ENCODE results near the gene DAGLB. TPM values are rescaled to one million over a fixed set of nuclear protein-coding genes. Genes with fewer than 3 reads are reported as not detected.

Gene DAGLB
- total RNA-seq, 2 donors from 2014 or later: 22.7 to 24.5 TPM

DNA sequence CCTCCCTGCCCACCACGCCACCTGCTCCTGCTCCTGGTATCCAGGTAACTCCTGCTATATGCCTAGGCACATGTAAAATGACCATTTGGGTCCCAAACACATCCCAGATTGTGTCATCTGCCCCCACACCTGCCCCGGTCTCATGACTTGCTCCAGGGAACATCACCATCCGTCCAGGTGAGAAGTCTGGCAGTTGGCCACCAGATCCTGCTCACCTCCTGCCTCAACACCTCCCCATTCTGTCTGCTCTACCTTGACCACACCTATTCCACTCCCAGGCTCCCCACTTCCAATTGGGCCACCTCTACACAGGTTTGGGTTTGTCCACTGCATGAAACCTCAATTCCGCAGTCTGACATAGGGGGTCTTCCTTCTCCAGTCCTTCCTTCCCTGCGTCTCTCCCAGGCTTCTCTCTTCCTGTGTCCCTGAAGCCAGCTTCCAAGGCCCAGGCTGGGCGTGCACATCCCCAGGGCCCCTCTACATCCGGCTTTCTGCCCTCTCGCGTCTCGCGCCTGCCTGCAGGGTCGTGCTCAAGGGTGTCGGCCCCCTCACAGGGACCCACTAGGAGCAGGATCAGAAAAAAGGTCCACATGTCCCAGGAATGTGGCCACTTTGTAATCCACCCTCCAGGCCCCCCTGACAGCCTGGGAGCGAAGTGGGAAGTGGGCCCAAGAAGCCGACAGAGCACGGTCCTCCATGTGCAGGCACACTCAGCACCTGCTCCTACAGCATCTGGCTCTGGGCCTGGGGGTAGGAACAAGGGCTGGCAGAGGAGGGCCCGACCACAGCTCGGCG, 49.3 kb upstream of the DAGLB start:
- TF ChIP-seq, protein P1, sequence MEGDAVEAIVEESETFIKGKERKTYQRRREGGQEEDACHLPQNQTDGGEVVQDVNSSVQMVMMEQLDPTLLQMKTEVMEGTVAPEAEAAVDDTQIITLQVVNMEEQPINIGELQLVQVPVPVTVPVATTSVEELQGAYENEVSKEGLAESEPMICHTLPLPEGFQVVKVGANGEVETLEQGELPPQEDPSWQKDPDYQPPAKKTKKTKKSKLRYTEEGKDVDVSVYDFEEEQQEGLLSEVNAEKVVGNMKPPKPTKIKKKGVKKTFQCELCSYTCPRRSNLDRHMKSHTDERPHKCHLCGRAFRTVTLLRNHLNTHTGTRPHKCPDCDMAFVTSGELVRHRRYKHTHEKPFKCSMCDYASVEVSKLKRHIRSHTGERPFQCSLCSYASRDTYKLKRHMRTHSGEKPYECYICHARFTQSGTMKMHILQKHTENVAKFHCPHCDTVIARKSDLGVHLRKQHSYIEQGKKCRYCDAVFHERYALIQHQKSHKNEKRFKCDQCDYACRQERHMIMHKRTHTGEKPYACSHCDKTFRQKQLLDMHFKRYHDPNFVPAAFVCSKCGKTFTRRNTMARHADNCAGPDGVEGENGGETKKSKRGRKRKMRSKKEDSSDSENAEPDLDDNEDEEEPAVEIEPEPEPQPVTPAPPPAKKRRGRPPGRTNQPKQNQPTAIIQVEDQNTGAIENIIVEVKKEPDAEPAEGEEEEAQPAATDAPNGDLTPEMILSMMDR (conservative IDR thresholded peaks at IDR 0.05): no peak
- Mint-ChIP-seq H3K27ac (no peak overlapping the region), H3K9me3 (no peaks in the 10 kb centered on the region), H3K27me3 (ENCODE audit: insufficient read depth) (peaks cover 6% of the 10 kb centered on the region), H3K36me3 (ENCODE audit: low read depth) (no peaks in the 10 kb centered on the region), H3K4me1 (no peaks in the 10 kb centered on the region), H3K4me3 (no peak overlapping the region)
- no peak overlapping the region for H3K27ac ChIP-seq (ENCODE audit: low read depth, low read length)
- no peak for DNase-seq
- no peaks in the 10 kb centered on the region for H3K4me1 ChIP-seq (ENCODE audit: control insufficient read depth, insufficient read depth, low read length)
- no peaks in the 10 kb centered on the region for H3K9me3 ChIP-seq (ENCODE audit: control insufficient read depth, low read length)
- no peak overlapping the region for H3K9ac ChIP-seq (ENCODE audit: extremely low read depth, low read length, poor library complexity, severe bottlenecking)
- peaks cover 1% of the 10 kb centered on the region for H3K27me3 ChIP-seq (ENCODE audit: control insufficient read depth, insufficient read depth, low read length, poor library complexity, severe bottlenecking)
- H3K4me3 ChIP-seq (ENCODE audit: low read length): no peak overlapping the region
- no peaks in the 10 kb centered on the region for H3K36me3 ChIP-seq (ENCODE audit: control insufficient read depth, insufficient read depth, low read length)
- WGBS, 2 experiments (ENCODE audit: insufficient coverage in 1 of 2, insufficient read length in 1 of 2): 89 to 99% methylated on average over 14 to 19 of the region's 19 CpGs

DNA sequence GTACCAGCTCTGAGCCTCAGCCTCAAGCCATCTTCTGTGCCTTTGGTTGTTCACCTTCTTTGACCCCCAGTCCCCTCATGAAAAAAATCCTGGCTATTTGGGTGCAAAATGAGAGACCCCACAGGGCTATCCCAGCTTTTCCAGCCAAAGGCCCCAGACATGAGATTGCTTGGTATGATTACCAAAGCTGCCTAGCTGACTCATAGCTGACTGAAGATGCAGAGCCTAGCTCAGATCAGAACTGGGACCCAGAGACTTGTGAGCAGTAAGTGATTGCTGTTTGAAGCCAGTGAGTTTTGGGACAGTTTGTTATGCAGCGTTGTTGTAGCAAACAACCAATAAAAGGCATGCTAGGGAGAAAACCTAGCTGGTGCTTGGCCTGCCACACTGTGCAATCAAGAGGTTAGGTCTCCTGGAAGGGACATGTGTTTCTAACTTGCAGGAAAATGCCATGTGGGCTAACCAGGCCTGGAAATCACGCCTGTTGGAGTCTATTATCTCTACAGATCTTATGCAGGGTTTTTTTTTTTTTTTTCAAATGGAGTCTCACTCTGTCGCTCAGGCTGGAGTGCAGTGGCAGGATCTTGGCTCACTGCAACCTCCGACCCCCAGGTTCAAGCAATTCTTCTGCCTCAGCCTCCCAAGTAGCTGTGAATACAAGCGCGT, 48.0 kb upstream of the DAGLB start:
- H3K27ac Mint-ChIP-seq: no peak overlapping the region
- no peaks in the 10 kb centered on the region for H3K4me1 ChIP-seq (ENCODE audit: control insufficient read depth, insufficient read depth, low read length)
- no peaks in the 10 kb centered on the region for H3K27me3 ChIP-seq (ENCODE audit: control insufficient read depth, insufficient read depth, low read length, poor library complexity, severe bottlenecking)
- peaks cover 4% of the 10 kb centered on the region for H3K27me3 Mint-ChIP-seq (ENCODE audit: insufficient read depth)
- TF ChIP-seq, protein P1 (conservative IDR thresholded peaks at IDR 0.05): no peak
- H3K4me3 Mint-ChIP-seq: no peak overlapping the region
- no peak overlapping the region for H3K4me3 ChIP-seq (ENCODE audit: low read length)
- no peak overlapping the region for H3K27ac ChIP-seq (ENCODE audit: low read depth, low read length)
- no peak for DNase-seq
- H3K36me3 ChIP-seq (ENCODE audit: control insufficient read depth, insufficient read depth, low read length): no peaks in the 10 kb centered on the region
- no peaks in the 10 kb centered on the region for H3K9me3 Mint-ChIP-seq
- H3K36me3 Mint-ChIP-seq (ENCODE audit: low read depth): no peaks in the 10 kb centered on the region
- H3K9me3 ChIP-seq (ENCODE audit: control insufficient read depth, low read length): no peaks in the 10 kb centered on the region
- no peaks in the 10 kb centered on the region for H3K4me1 Mint-ChIP-seq
- no peak overlapping the region for H3K9ac ChIP-seq (ENCODE audit: extremely low read depth, low read length, poor library complexity, severe bottlenecking)
- WGBS, 2 experiments (ENCODE audit: insufficient coverage in 1 of 2, insufficient read length in 1 of 2): 87 to 92% methylated on average over 5 to 6 of the region's 6 CpGs

DNA sequence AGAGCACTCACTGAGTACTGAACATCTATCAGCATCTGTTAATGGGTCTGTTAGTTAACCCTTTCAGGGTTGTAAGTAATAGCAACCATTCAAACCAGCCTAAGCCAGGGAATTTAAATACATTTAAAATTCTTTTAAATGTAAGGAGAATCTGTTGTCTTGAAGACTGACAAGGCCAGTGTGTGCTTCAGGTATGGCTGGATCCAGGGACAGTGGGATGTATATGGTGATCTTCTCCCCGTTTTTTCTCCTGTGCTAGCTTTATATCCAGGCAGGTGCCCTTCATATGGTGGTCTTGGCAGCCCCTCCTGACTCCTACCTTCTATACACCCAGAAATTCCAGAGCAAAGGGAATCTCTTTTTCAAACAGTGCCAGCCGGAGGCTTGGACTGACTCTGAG, 46.6 kb upstream of the DAGLB start:
- Mint-ChIP-seq H3K27me3 (ENCODE audit: insufficient read depth) (peaks cover 4% of the 10 kb centered on the region), H3K36me3 (ENCODE audit: low read depth) (no peaks in the 10 kb centered on the region), H3K4me1 (no peaks in the 10 kb centered on the region), H3K27ac (no peak overlapping the region), H3K4me3 (no peak overlapping the region), H3K9me3 (peaks cover 5% of the 10 kb centered on the region)
- TF ChIP-seq, protein P1 (conservative IDR thresholded peaks at IDR 0.05): no peak
- DNase-seq: no peak
- Histone ChIP-seq H3K9ac (ENCODE audit: extremely low read depth, low read length, poor library complexity, severe bottlenecking) (no peak overlapping the region), H3K36me3 (ENCODE audit: control insufficient read depth, insufficient read depth, low read length) (no peaks in the 10 kb centered on the region), H3K27ac (ENCODE audit: low read depth, low read length) (no peak overlapping the region), H3K9me3 (ENCODE audit: control insufficient read depth, low read length) (peaks cover 5% of the 10 kb centered on the region), H3K27me3 (ENCODE audit: control insufficient read depth, insufficient read depth, low read length, poor library complexity, severe bottlenecking) (no peaks in the 10 kb centered on the region), H3K4me3 (ENCODE audit: low read length) (no peak overlapping the region), H3K4me1 (ENCODE audit: control insufficient read depth, insufficient read depth, low read length) (no peaks in the 10 kb centered on the region)
- 93% methylated on average over 2 of the region's 2 CpGs; no CpG with 5 or more reads in 1 of the 2 experiments for WGBS, 2 experiments (ENCODE audit: insufficient coverage in 1 of 2, insufficient read length in 1 of 2)
